ENCODE measurements around the gene B3GNT8. TPM values are rescaled to one million over a fixed set of nuclear protein-coding genes. Genes with fewer than 3 reads are reported as not detected.

B3GNT8 gene
- total and polyA plus RNA-seq, 2 experiments from 2014 or later, result 5.3 to 17.7 TPM

DNA sequence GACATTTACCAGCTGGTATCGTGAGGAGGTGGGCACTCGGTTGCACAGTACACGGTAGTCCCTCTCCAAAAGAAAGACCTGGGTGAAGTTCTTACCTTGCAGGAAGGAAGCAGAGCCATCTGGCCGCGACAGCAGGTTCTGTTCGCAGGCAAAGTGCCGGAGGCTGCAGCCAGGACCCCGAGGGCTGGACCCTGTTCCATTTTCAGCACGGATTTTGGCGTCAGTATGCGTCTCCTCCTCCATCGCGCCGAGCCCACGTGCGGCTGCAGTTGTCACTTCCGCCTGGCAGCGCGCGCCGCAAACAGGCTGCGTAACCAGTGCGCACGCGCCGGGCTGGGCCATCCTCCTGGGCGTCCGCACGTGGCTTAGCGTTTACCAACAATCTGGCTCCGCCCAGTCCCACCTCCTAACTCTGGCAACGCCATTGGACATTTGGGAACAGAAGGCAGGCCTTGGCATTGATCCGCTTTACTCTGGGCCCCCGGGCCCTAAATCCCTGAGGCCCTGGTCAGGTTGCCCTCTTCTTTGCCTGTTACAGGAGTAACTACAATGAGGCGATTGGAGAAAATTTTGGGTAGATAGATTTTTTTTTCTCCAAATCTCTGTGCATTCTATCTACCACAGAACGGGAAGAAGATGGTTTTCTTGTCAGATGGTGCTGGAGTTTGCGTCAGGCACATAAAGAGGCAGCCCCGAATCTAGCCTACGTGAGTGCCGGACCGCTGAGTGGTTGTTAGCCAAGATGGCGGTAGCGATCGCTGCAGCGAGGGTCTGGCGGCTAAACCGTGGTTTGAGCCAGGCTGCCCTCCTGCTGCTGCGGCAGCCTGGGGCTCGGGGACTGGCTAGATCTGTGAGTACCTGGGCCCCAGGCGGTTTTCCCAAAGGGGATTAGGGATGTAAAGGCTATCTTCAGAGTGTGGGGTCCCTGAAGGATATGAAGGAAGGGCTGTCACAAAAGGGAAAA is 29.8 kb downstream of the B3GNT8 start, which contains the start of the genes BCKDHA and EXOSC5:
TSS of gene BCKDHA (plus strand) at position 733 of the 964 bp plus-strand sequence. CDS start at position 743, 10 bp downstream.
TSS of gene EXOSC5 (minus strand) at position 274 of the 964 bp plus-strand sequence. CDS start at position 243, 31 bp downstream.
- Histone ChIP-seq H3K79me2 (peaks cover 31% of the 10 kb centered on the region), H2AFZ (peak within 1 kb of the TSS; percentile 38), H3K36me3 (replicated peaks; ENCODE audit: insufficient read depth, low read depth) (no peaks in the 10 kb centered on the region), H3K4me2 (peak within 1 kb of the TSS; percentile 94), H4K20me1 (ENCODE audit: insufficient read depth, poor library complexity, severe bottlenecking) (no peaks in the 10 kb centered on the region), H3K27ac (peak within 1 kb of the TSS; percentile 89), H3K9me3 (ENCODE audit: low read depth) (no peaks in the 10 kb centered on the region), H3K9me2 (replicated peaks; ENCODE audit: insufficient read depth) (no peaks in the 10 kb centered on the region), H3K4me3 (peak within 1 kb of the TSS; percentile 48), H3K4me1 (ENCODE audit: insufficient read depth) (peaks cover 3% of the 10 kb centered on the region), H3K27me3 (no peaks in the 10 kb centered on the region)
- under 1% methylated on average over 50 of the region's 50 CpGs for WGBS (ENCODE audit: low lambda C conversion rate, missing lambda C conversion rate)
- TF ChIP-seq EZH2 (IDR thresholded peaks at IDR 0.05; ENCODE audit: borderline replicate concordance) (no peak), EZH2phosphoT487 (IDR thresholded peaks at IDR 0.05; ENCODE audit: low read depth, severe bottlenecking, unreplicated experiment) (no peak)
- TF ChIP-seq, protein P1, sequence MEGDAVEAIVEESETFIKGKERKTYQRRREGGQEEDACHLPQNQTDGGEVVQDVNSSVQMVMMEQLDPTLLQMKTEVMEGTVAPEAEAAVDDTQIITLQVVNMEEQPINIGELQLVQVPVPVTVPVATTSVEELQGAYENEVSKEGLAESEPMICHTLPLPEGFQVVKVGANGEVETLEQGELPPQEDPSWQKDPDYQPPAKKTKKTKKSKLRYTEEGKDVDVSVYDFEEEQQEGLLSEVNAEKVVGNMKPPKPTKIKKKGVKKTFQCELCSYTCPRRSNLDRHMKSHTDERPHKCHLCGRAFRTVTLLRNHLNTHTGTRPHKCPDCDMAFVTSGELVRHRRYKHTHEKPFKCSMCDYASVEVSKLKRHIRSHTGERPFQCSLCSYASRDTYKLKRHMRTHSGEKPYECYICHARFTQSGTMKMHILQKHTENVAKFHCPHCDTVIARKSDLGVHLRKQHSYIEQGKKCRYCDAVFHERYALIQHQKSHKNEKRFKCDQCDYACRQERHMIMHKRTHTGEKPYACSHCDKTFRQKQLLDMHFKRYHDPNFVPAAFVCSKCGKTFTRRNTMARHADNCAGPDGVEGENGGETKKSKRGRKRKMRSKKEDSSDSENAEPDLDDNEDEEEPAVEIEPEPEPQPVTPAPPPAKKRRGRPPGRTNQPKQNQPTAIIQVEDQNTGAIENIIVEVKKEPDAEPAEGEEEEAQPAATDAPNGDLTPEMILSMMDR (IDR thresholded peaks at IDR 0.05; ENCODE audit: poor library complexity), result no peak
- DNase-seq (ENCODE audit: low spot score), result peak; percentile 100

DNA sequence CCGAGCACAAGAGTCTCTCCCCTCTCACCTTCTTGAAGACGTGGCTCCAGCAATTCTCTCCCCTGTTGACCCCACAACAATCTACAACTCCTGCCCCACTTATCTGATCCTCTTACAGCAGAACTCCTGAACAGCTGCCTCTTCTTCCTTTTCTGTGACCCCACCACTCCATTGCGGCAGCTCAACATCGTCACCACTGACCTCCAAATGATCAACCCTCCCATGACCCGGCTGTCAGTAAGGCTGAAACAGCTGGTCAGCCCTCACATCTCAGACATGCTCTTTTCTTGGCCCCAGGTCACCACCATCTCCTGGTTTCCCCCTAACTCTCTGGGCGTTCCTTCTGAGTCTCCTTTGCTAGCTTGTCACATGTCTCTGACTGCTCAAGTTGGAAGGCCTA is 31.8 kb downstream of the B3GNT8 start:
- no peaks in the 10 kb centered on the region for H3K9me3 ChIP-seq (ENCODE audit: low read depth)
- H3K9me2 ChIP-seq (replicated peaks; ENCODE audit: insufficient read depth), result no peaks in the 10 kb centered on the region
- H3K4me1 ChIP-seq (ENCODE audit: insufficient read depth), result peaks cover 3% of the 10 kb centered on the region
- H3K79me2 ChIP-seq, result peaks cover 29% of the 10 kb centered on the region
- 87% methylated on average over 6 of the region's 6 CpGs for WGBS (ENCODE audit: low lambda C conversion rate, missing lambda C conversion rate)
- H3K36me3 ChIP-seq (replicated peaks; ENCODE audit: insufficient read depth, low read depth), result no peaks in the 10 kb centered on the region
- TF ChIP-seq EZH2 (IDR thresholded peaks at IDR 0.05; ENCODE audit: borderline replicate concordance) (no peak), EZH2phosphoT487 (IDR thresholded peaks at IDR 0.05; ENCODE audit: low read depth, severe bottlenecking, unreplicated experiment) (no peak)
- TF ChIP-seq, protein P1 (IDR thresholded peaks at IDR 0.05; ENCODE audit: poor library complexity), result no peak
- DNase-seq (ENCODE audit: low spot score), result no peak
- H3K27me3 ChIP-seq, result no peaks in the 10 kb centered on the region
- no peak overlapping the region for H3K4me3 ChIP-seq
- H3K27ac ChIP-seq, result no peak overlapping the region
- no peak overlapping the region for H2AFZ ChIP-seq
- H3K4me2 ChIP-seq, result no peak overlapping the region
- no peaks in the 10 kb centered on the region for H4K20me1 ChIP-seq (ENCODE audit: insufficient read depth, poor library complexity, severe bottlenecking)

DNA sequence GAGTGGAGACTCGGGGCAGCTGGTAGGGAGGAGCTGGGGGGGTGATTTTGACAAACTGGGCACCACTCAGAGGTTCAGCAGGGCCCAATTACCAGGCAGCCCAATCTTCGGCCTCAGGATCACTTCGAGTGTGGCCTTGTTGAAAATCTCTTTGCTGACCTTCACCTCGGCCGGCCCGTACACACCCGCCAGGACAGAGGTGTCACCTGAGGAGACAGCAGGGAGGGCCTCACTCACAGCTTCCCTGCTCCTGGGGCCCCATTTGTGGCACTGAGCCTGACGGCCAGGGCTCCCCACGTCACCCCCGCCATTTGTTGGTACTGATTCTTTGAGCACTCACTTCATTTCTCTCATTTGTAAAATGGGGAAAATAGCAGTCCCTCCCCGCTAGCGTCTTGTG is 34.4 kb downstream of the B3GNT8 start:
- H3K9me3 ChIP-seq (ENCODE audit: low read depth), result no peaks in the 10 kb centered on the region
- H3K4me1 ChIP-seq (ENCODE audit: insufficient read depth), result peaks cover 3% of the 10 kb centered on the region
- H3K9me2 ChIP-seq (replicated peaks; ENCODE audit: insufficient read depth), result no peaks in the 10 kb centered on the region
- H3K79me2 ChIP-seq, result peaks cover 7% of the 10 kb centered on the region
- H3K27me3 ChIP-seq, result no peaks in the 10 kb centered on the region
- H3K4me2 ChIP-seq, result no peak overlapping the region
- no peak overlapping the region for H3K27ac ChIP-seq
- WGBS (ENCODE audit: low lambda C conversion rate, missing lambda C conversion rate), result 92% methylated on average over 12 of the region's 12 CpGs
- no peak overlapping the region for H3K4me3 ChIP-seq
- H3K36me3 ChIP-seq (replicated peaks; ENCODE audit: insufficient read depth, low read depth), result no peaks in the 10 kb centered on the region
- no peak for DNase-seq (ENCODE audit: low spot score)
- no peaks in the 10 kb centered on the region for H4K20me1 ChIP-seq (ENCODE audit: insufficient read depth, poor library complexity, severe bottlenecking)
- no peak overlapping the region for H2AFZ ChIP-seq
- TF ChIP-seq, protein P1 (IDR thresholded peaks at IDR 0.05; ENCODE audit: poor library complexity), result no peak
- no peak for TF ChIP-seq EZH2phosphoT487 (IDR thresholded peaks at IDR 0.05; ENCODE audit: low read depth, severe bottlenecking, unreplicated experiment)
- no peak for TF ChIP-seq EZH2 (IDR thresholded peaks at IDR 0.05; ENCODE audit: borderline replicate concordance)

Data from hepatocyte (in vitro differentiated cells).